Measurements from ENCODE around the gene HPS5. TPM values are rescaled to one million over a fixed set of nuclear protein-coding genes. Genes with fewer than 3 reads are reported as not detected.

HPS5 gene
- total and polyA plus RNA-seq, 8 donors: 5.2 to 61.3 (median 7.1) TPM

DNA sequence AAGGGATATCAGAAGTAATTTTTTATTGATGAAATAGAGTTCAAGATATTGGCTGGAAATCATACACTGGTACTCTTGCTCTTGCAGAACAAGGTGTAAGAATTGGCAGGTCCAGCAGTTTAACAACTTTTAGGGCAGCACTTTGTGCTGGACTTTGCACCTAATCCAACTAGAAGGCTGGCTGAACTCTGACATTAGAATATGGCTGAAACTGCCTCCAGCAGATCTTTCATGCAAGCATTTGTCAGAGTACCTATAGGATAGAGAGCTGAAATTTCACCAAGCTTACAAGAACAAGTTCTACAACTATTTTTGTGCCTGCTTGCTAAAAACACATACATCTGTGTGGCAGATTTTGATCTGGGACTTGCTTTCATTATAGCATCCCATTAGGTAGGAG is 17.2 kb downstream of the HPS5 start:
- H3K9me3 ChIP-seq: no peaks in the 10 kb centered on the region
- H3K27me3 ChIP-seq: no peaks in the 10 kb centered on the region
- intact Hi-C loops (cut with DNase I; ENCODE audit: low total_unique reads): no loop called here
- no peak for TF ChIP-seq CTCF (IDR thresholded peaks at IDR 0.05)
- no peak for TF ChIP-seq EP300 (IDR thresholded peaks at IDR 0.05)
- TF ChIP-seq POLR2AphosphoS5 (IDR thresholded peaks at IDR 0.05): no peak
- no peak for TF ChIP-seq POLR2A (IDR thresholded peaks at IDR 0.05)
- peaks cover 24 to 99% (median 94%) of the 10 kb centered on the region in 4 donors for H3K36me3 ChIP-seq
- H3K4me1 ChIP-seq: no peaks in the 10 kb centered on the region
- no peak overlapping the region for H3K4me3 ChIP-seq
- H3K27ac ChIP-seq: no peak overlapping the region
- DNase-seq: no peak

- H3K4me3 ChIP-seq: no peak overlapping the region
- no peaks in the 10 kb centered on the region for H3K9me3 ChIP-seq
- intact Hi-C loops (cut with DNase I; ENCODE audit: low total_unique reads): no loop called here
- peaks cover 32 to 100% (median 98%) of the 10 kb centered on the region in 4 donors for H3K36me3 ChIP-seq
- TF ChIP-seq POLR2AphosphoS5 (IDR thresholded peaks at IDR 0.05): no peak
- TF ChIP-seq POLR2A (IDR thresholded peaks at IDR 0.05): no peak
- TF ChIP-seq CTCF (IDR thresholded peaks at IDR 0.05): no peak
- TF ChIP-seq EP300 (IDR thresholded peaks at IDR 0.05): no peak
- H3K4me1 ChIP-seq: no peaks in the 10 kb centered on the region
- no peaks in the 10 kb centered on the region for H3K27me3 ChIP-seq
- no peak for DNase-seq
- no peak overlapping the region for H3K27ac ChIP-seq
Measured at GRCh38 chr11:18299721-18300120, 22.2 kb downstream of the HPS5 start.

DNA sequence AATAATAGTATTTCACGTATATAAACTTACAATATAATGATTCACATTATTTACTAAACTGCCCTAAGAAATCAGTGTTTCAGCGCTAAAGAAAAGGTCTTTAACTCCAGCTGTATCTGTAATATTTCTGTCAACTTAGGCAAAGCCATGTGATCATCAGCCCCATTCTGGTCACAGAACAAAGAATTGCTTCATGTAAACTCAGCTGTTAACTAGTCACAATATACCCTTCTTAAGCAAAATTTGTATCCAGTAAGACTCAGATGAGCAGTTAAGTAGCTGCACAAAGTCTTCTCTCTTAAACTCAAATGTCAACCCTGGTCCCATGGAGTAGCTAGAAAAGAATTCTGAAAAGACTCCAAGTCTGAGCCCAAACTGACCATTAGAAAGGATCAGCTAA is 26.6 kb downstream of the HPS5 start:
- no peaks in the 10 kb centered on the region for H3K27me3 ChIP-seq
- peaks cover 54 to 100% (median 99%) of the 10 kb centered on the region in 4 donors for H3K36me3 ChIP-seq
- H3K4me3 ChIP-seq: no peak overlapping the region
- 79 to 93% (median 92%) methylated on average over 2 of the region's 2 CpGs for WGBS, 5 donors
- no peaks in the 10 kb centered on the region for H3K9me3 ChIP-seq
- no peaks in the 10 kb centered on the region for H3K4me1 ChIP-seq
- TF ChIP-seq POLR2AphosphoS5 (IDR thresholded peaks at IDR 0.05): no peak
- TF ChIP-seq EP300 (IDR thresholded peaks at IDR 0.05): no peak
- no peak for TF ChIP-seq CTCF (IDR thresholded peaks at IDR 0.05)
- no peak for TF ChIP-seq POLR2A (IDR thresholded peaks at IDR 0.05)
- no peak overlapping the region for H3K27ac ChIP-seq
- DNase-seq: no peak
- intact Hi-C loops (cut with DNase I; ENCODE audit: low total_unique reads): no loop called here

DNA sequence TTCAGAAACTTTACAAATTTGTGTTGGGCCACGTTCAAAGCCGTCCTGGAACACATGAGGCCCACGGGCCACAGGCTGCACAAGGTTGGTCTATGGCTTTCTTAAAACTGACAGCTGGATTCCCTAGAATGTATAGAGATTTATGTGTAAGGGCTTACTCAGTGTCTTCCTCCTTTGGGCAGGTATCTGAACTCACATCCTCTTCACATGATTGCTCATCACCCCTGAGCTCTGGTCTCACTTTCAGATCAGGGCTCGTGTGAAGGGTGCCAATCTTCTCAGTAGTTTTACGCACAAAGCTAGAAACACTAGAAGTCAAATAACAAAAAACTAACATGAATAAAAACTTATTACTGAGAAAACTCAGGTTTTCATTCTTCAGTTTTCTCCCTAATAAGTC is 27.1 kb downstream of the HPS5 start:
- DNase-seq: no peak
- whole genome bisulfite sequencing, 5 donors: 92 to 98% (median 94%) methylated on average over 5 of the region's 5 CpGs
- Histone ChIP-seq H3K9me3 (no peaks in the 10 kb centered on the region), H3K4me1 (no peaks in the 10 kb centered on the region), H3K27ac (no peak overlapping the region), H3K4me3 (no peak overlapping the region), H3K36me3 (peaks cover 53 to 100% (median 99%) of the 10 kb centered on the region in 4 donors), H3K27me3 (no peaks in the 10 kb centered on the region)
- no peak for TF ChIP-seq POLR2A (IDR thresholded peaks at IDR 0.05)
- no peak for TF ChIP-seq POLR2AphosphoS5 (IDR thresholded peaks at IDR 0.05)
- TF ChIP-seq EP300 (IDR thresholded peaks at IDR 0.05): no peak
- TF ChIP-seq CTCF (IDR thresholded peaks at IDR 0.05): no peak
- intact Hi-C loops (cut with DNase I; ENCODE audit: low total_unique reads): no loop called here

Measured in stomach (tissue), 9 donors.